ENCODE measurements around the gene PCBD2. TPM values are rescaled to one million over a fixed set of nuclear protein-coding genes. Genes with fewer than 3 reads are reported as not detected.

PCBD2 gene
- total and polyA plus RNA-seq, 2 of the 8 experiments (the other 6 are each of a cell fraction or from before 2014, with no cell fraction given) = 4.8 to 10.3 TPM

GRCh38 chr5:134937526-134937925 lies 32.6 kb downstream of the PCBD2 start:
- no peak overlapping the region for H3K4me2 ChIP-seq (ENCODE audit: insufficient read depth in 1 of 2, low read depth in 2 of 2, low read length in 2 of 2)
- H3K23me2 ChIP-seq (ENCODE audit: low read depth, low read length) = no peaks in the 10 kb centered on the region
- no peak overlapping the region for H4K8ac ChIP-seq (ENCODE audit: extremely low read depth, insufficient read depth, low read length)
- H3K9ac ChIP-seq (replicated peaks in 1 of 4; ENCODE audit: extremely low read depth in 1 of 4, low read depth in 3 of 4, low read length in 3 of 4) = no peak overlapping the region
- no peak overlapping the region for H2BK20ac ChIP-seq (ENCODE audit: low read length)
- no peaks in the 10 kb centered on the region for H3K9me3 ChIP-seq (ENCODE audit: insufficient read depth in 2 of 2, low read depth in 1 of 2, low read length in 1 of 2)
- POLR2A ChIA-PET (ENCODE audit: partially characterized antibody) = no interaction called here
- no peak overlapping the region for H3K4me3 ChIP-seq (ENCODE audit: extremely low read depth in 1 of 4, insufficient read depth in 2 of 4, low read depth in 3 of 4, low read length in 4 of 4)
- no peak overlapping the region for H2BK5ac ChIP-seq (ENCODE audit: low read depth, low read length)
- H3K14ac ChIP-seq (ENCODE audit: insufficient read length) = no peak overlapping the region
- H2BK12ac ChIP-seq (ENCODE audit: low read depth, low read length) = no peak overlapping the region
- no peak overlapping the region for H2AK5ac ChIP-seq (ENCODE audit: low read depth, low read length)
- no peaks in the 10 kb centered on the region for H3K79me1 ChIP-seq (ENCODE audit: low read depth, low read length)
- DNase-seq (ENCODE audit: low read depth in 1 of 2, low spot score in 2 of 2) (no peak), FAIRE-seq (no peak)
- H4K20me1 ChIP-seq (replicated peaks in 1 of 2; ENCODE audit: control insufficient read depth in 1 of 2, insufficient read depth in 2 of 2, low read length in 2 of 2) = no peaks in the 10 kb centered on the region
- H2AFZ ChIP-seq (ENCODE audit: low read length) = no peak overlapping the region
- no peak overlapping the region for H3K18ac ChIP-seq (ENCODE audit: extremely low read depth, low read length)
- H2BK120ac ChIP-seq (replicated peaks; ENCODE audit: low read depth, low read length) = no peak overlapping the region
- WGBS, 2 experiments (ENCODE audit: extremely low coverage in 1 of 2, insufficient coverage in 1 of 2, insufficient read length in 1 of 2, insufficient replicate concordance in 2 of 2, low coverage in 1 of 2, low lambda C conversion rate in 2 of 2, missing lambda C conversion rate in 1 of 2) = 95% methylated on average over 8 of the region's 8 CpGs; no CpG with 5 or more reads in 1 of the 2 experiments
- H3K36me3 ChIP-seq (ENCODE audit: control insufficient read depth in 2 of 4, insufficient read depth in 4 of 4, low read length in 3 of 4) = peaks cover 0 to 3% (median 1%) of the 10 kb centered on the region in 4 experiments; a peak in 2 of 8 replicates
- no peak overlapping the region for H2BK15ac ChIP-seq (ENCODE audit: low read length)
- no peaks in the 10 kb centered on the region for H3K4me1 ChIP-seq (replicated peaks in 1 of 4; ENCODE audit: control insufficient read depth in 3 of 4, insufficient read depth in 4 of 4, low read length in 3 of 4)
- no peak overlapping the region for H3K23ac ChIP-seq (ENCODE audit: insufficient read length)
- no peaks in the 10 kb centered on the region for H3K27me3 ChIP-seq (replicated peaks in 1 of 4; ENCODE audit: control insufficient read depth in 3 of 4, extremely low read depth in 1 of 4, insufficient read depth in 3 of 4, low read length in 3 of 4)
- H3K27ac ChIP-seq (ENCODE audit: low read depth, low read length) = no peak overlapping the region
- no peak overlapping the region for H4K5ac ChIP-seq (ENCODE audit: insufficient read length, low read depth, low read length)
- H4K91ac ChIP-seq (replicated peaks; ENCODE audit: insufficient read length, low read length) = no peak overlapping the region
- no peak overlapping the region for H3K56ac ChIP-seq (replicated peaks; ENCODE audit: insufficient read length, low read depth, low read length)
- CTCF ChIA-PET (ENCODE audit: partially characterized antibody) = interaction anchor here (1.1 to 1.9 kb wide), 2 partner anchors 17 to 254 kb away, joined by 3 to 6 read pairs; no protein-coding TSS in a partner anchor
- H3K4ac ChIP-seq (replicated peaks; ENCODE audit: insufficient read length, low read depth, low read length) = no peak overlapping the region
- no peaks in the 10 kb centered on the region for H3K79me2 ChIP-seq (ENCODE audit: control insufficient read depth in 1 of 2, insufficient read depth in 2 of 2, low read length in 2 of 2)
- TF ChIP-seq BCL11A (IDR thresholded peaks at IDR 0.05; ENCODE audit: low read depth in 2 of 2, low read length in 2 of 2) (no peak), KDM1A (IDR thresholded peaks at IDR 0.05; ENCODE audit: borderline replicate concordance, low read length) (no peak), TAF7 (optimal IDR thresholded peaks at IDR 0.05; ENCODE audit: borderline replicate concordance, low read depth, low read length) (no peak), SP1 (IDR thresholded peaks at IDR 0.05; ENCODE audit: low read depth, low read length) (no peak), ATF3 (IDR thresholded peaks at IDR 0.05; ENCODE audit: insufficient read depth, low read depth, low read length) (no peak), CTCF (IDR thresholded peaks at IDR 0.05; ENCODE audit: control extremely low read depth in 1 of 3, insufficient read depth in 1 of 3, low read depth in 1 of 3, low read length in 3 of 3) (no peak), EZH2 (IDR thresholded peaks at IDR 0.05; ENCODE audit: low read depth, low read length, severe bottlenecking) (no peak), EP300 (IDR thresholded peaks at IDR 0.05; ENCODE audit: borderline replicate concordance in 1 of 2, low read depth in 2 of 2, low read length in 2 of 2) (no peak), CTBP2 (IDR thresholded peaks at IDR 0.05; ENCODE audit: borderline replicate concordance, insufficient read depth, insufficient read length, low read length) (no peak), MAFK (IDR thresholded peaks at IDR 0.05; ENCODE audit: low read depth, low read length) (no peak)
